ENCODE results near the gene TAF12.
"Not testable (repeated sequence)": the region's sequence is repeated elsewhere in the genome, so short reads cannot be mapped to it uniquely, and the experiment has no call there.

Gene TAF12, protein sequence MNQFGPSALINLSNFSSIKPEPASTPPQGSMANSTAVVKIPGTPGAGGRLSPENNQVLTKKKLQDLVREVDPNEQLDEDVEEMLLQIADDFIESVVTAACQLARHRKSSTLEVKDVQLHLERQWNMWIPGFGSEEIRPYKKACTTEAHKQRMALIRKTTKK

DNA sequence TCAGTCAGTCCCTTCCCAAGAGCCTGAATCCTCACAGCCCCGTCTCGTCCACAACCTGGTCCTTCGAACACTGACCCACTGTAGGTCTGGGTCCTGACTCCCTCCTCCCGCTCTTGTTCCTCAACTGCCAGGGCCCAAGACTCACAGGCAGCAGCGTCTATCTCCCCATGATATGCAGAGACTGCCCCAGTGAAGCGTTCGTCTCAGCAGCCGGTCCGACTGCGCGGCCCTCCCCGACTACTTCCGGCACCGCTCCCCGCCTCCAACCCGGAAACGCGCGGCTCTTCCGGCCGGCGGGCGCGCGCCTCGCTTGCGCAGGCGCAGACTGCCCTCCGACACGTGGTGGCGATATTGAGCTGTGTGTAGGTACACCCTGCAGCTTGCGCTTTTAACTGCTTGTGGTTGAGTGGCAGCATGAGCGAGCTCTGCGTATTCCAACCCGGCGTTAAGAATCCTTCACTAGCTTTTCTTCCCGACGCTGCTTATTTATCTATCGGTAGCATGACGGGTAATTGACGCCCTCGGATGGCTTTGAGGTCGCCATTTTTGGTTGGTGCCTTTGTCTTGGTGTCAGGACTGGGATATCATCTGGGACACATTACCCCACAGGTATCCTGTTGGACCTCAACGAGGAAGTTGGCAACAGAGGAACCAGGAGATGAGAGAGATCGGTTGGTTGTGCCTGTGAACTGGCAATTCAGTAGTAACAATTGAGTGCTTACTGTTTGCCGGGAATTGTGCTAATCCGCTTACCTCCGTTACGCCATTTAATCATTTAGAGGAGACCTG lies at the start of gene TAF12:
Gene TAF12 (minus strand): TSS at position 221 of the 789 bp plus-strand sequence. CDS start 20,986 bp downstream, outside the sequence.
- H3K4me3 ChIP-seq (replicated peaks in 1 of 2; ENCODE audit: low read depth in 2 of 2, low read length in 2 of 2) = peak within 1 kb of the TSS; percentile 73 to 85
- DNase-seq (ENCODE audit: low read depth in 2 of 2) = peak; percentile 95 to 97
- TF ChIP-seq, protein P1, sequence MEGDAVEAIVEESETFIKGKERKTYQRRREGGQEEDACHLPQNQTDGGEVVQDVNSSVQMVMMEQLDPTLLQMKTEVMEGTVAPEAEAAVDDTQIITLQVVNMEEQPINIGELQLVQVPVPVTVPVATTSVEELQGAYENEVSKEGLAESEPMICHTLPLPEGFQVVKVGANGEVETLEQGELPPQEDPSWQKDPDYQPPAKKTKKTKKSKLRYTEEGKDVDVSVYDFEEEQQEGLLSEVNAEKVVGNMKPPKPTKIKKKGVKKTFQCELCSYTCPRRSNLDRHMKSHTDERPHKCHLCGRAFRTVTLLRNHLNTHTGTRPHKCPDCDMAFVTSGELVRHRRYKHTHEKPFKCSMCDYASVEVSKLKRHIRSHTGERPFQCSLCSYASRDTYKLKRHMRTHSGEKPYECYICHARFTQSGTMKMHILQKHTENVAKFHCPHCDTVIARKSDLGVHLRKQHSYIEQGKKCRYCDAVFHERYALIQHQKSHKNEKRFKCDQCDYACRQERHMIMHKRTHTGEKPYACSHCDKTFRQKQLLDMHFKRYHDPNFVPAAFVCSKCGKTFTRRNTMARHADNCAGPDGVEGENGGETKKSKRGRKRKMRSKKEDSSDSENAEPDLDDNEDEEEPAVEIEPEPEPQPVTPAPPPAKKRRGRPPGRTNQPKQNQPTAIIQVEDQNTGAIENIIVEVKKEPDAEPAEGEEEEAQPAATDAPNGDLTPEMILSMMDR (IDR thresholded peaks at IDR 0.05; ENCODE audit: low read depth, low read length) = no peak

DNA sequence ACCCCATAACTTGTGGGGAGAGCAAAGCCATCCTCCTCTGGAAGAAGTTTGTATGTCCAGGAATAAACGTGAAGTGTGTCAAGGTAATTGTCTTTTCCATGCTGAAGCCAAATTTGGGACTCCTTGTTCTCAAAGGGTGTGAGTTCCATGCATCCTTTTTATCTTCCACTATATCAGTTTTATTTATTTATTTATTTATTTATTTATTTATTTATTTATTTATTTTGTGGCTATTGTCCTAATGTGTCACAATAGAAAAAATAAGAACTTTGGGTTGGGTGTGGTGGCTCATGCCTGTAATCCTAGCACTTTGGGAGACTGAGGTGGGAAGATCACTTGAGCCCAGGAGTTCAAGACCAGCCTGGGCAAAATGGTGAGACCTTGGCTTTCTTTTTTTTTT lies 48.8 kb upstream of the TAF12 start:
- H3K4me3 ChIP-seq (replicated peaks in 1 of 2; ENCODE audit: low read depth in 2 of 2, low read length in 2 of 2); DNase-seq (ENCODE audit: low read depth in 2 of 2): not testable (repeated sequence)

DNA sequence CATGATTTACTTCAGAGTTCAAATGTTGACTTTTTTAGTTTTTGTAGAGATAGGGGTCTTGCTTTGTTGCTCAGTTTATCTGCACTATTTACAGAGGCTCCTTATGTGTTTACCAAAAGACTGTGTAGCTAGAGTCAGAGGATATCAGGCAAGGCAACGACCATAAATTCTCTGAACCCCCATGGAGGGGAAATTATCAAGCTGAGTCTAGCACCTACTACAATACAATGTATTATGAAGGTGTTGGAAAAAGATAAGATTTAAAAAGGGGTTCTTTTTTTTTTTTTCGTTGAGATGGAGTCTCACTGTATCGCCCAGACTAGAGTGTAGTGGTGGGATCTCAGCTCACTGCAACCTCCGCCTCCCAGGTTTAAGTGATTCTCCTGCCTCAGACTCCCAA lies 42.1 kb upstream of the TAF12 start:
- no peak overlapping the region for H3K4me3 ChIP-seq (replicated peaks in 1 of 2; ENCODE audit: low read depth in 2 of 2, low read length in 2 of 2)
- DNase-seq (ENCODE audit: low read depth in 2 of 2) = no peak
- TF ChIP-seq, protein P1 (IDR thresholded peaks at IDR 0.05; ENCODE audit: low read depth, low read length) = no peak

DNA sequence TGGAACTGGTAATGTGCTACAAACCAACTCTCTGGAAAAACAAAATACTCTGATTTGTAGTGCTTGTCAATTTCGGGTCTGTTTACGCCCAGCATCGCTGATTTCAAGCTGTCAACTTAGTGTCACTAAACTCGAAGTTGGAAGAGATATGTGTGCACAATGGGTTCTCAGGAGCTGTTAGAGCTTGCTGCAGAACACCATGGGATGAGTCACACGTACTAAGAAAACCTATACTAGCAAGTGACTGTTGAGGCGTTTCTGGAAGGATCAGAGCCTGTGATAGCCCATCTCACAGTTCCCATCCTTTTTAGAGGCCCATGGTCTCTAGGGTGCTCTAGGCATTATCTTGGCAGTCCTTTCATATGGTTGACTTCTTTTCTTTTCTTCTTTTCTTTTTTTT lies 40.0 kb upstream of the TAF12 start:
- H3K4me3 ChIP-seq (replicated peaks in 1 of 2; ENCODE audit: low read depth in 2 of 2, low read length in 2 of 2) = no peak overlapping the region
- TF ChIP-seq, protein P1 (IDR thresholded peaks at IDR 0.05; ENCODE audit: low read depth, low read length) = no peak
- no peak for DNase-seq (ENCODE audit: low read depth in 2 of 2)

DNA sequence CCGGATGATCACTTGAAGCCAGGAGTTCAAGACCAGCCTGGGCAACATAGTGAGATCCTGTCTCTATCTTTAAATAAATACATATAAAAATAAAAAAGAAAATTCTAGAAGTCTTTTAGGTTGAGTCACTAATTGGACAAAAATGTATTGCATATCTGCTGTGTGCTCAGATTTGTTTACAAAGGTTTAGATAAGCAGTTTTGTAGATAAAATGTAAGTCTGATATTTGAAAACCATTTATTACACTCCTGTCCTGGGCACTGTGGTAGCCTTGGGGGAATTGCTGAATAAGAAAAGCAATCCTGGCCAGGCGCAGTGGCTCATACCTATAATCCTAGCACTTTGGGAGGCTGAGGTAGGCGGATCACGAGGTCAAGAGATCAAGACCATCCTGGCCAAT lies 37.3 kb upstream of the TAF12 start:
- TF ChIP-seq, protein P1 (IDR thresholded peaks at IDR 0.05; ENCODE audit: low read depth, low read length) = no peak
- peak in 1 of 2 donors; percentile 4 for DNase-seq (ENCODE audit: low read depth in 2 of 2)
- no peak overlapping the region for H3K4me3 ChIP-seq (replicated peaks in 1 of 2; ENCODE audit: low read depth in 2 of 2, low read length in 2 of 2)

DNA sequence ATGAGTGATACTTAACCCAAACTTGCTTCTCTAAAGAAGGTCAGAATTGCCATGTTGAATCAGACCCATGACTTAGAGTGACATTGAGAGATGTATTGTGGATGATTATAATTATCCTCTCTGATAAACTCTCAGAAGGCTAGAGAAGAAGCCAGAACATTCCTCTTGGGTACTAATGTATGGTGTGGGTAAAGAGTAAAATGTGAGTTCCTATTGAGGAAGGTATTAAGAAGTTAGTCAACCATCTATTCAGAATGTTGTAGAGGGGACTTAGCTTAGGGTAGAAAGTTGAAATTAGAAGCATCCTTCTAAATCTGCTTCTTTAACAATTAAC lies 33.0 kb upstream of the TAF12 start:
- no peak overlapping the region for H3K4me3 ChIP-seq (replicated peaks in 1 of 2; ENCODE audit: low read depth in 2 of 2, low read length in 2 of 2)
- TF ChIP-seq, protein P1 (IDR thresholded peaks at IDR 0.05; ENCODE audit: low read depth, low read length) = no peak
- DNase-seq (ENCODE audit: low read depth in 2 of 2) = no peak

DNA sequence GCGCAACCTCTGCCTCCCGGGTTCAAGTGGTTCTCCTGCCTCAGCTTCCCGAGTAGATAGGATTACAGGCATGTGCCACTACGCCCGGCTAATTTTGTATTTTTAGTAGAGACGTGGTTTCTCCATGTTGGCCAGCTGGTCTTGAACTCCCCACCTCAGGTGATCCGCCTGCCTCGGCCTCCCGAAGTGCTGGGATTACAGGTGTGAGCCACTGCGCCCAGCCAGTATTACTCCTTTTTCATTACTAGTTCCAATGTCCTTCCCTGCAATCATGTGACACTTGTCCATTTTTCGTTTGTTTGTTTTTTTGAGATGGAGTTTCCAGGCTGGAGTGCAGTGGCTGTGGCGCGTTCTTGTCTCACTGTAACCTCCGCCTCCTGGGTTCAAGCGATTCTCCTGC lies 30.1 kb upstream of the TAF12 start:
- DNase-seq (ENCODE audit: low read depth in 2 of 2); H3K4me3 ChIP-seq (replicated peaks in 1 of 2; ENCODE audit: low read depth in 2 of 2, low read length in 2 of 2): not testable (repeated sequence)

All from cardiac fibroblast (primary cell).